MM.1S (cell line): Measurements from ENCODE around the gene VSIG10L2.

Experiments
- DNase-seq: peaks from one replicate; pipeline ENCODE4 v3.0.0-alpha.2; 2015
- H2AFZ ChIP-seq: fragments of 300-600 bp; sonication (generic); 2 replicates; pipeline ENCODE4 v1.6.0; 2016; ENCODE audit warnings: antibody characterized with exemption, low read length
- H3F3A ChIP-seq: fragments of 300-600 bp; sonication (generic); 2 replicates; pipeline ENCODE4 v1.6.1; 2016; ENCODE audit warnings: mild to moderate bottlenecking, antibody characterized with exemption, low read length, moderate library complexity, mixed read lengths; ENCODE audit not compliant: insufficient read depth
- H3K27ac ChIP-seq: fragments of 300-600 bp; sonication (generic); 2 replicates; pipeline ENCODE4 v1.5.1; 2016; ENCODE audit warnings: mild to moderate bottlenecking, low read length
- H3K27me3 ChIP-seq: fragments of 300-600 bp; sonication (generic); replicated peaks from 2 replicates; pipeline ENCODE4 v1.6.0; 2016; ENCODE audit warnings: low read length; ENCODE audit not compliant: insufficient read depth
- H3K36me3 ChIP-seq: fragments of 300-600 bp; sonication (generic); replicated peaks from 2 replicates; pipeline ENCODE4 v1.6.1; 2016; ENCODE audit warnings: mild to moderate bottlenecking, low read length, mixed read lengths; ENCODE audit not compliant: insufficient read depth
- H3K4me1 ChIP-seq: fragments of 300-600 bp; sonication (generic); 2 replicates; pipeline ENCODE4 v1.6.1; 2016; ENCODE audit warnings: low read length, mixed read lengths
- H3K4me2 ChIP-seq: fragments of 300-600 bp; sonication (generic); 2 replicates; pipeline ENCODE4 v1.6.0; 2016; ENCODE audit warnings: low read depth, low read length
- H3K4me3 ChIP-seq: fragments of 300-600 bp; sonication (generic); 2 replicates; pipeline ENCODE4 v1.5.1; 2016; ENCODE audit warnings: low read length, mixed read lengths
- H3K79me2 ChIP-seq: fragments of 300-600 bp; sonication (generic); 2 replicates; pipeline ENCODE4 v1.6.1; 2016; ENCODE audit warnings: mixed run types, low read length, mixed read lengths
- H3K9ac ChIP-seq: fragments of 300-600 bp; sonication (generic); 2 replicates; pipeline ENCODE4 v1.6.1; 2016; ENCODE audit warnings: low read length, mixed read lengths
- H3K9me2 ChIP-seq: fragments of 300-600 bp; sonication (generic); replicated peaks from 2 replicates; pipeline ENCODE4 v1.6.1; 2016; ENCODE audit warnings: mild to moderate bottlenecking, low read length, mixed read lengths; ENCODE audit not compliant: insufficient read depth
- H3K9me3 ChIP-seq: fragments of 300-600 bp; sonication (generic); replicated peaks from 2 replicates; pipeline ENCODE4 v1.6.1; 2016; ENCODE audit warnings: mild to moderate bottlenecking, low read length, mixed read lengths; ENCODE audit not compliant: insufficient read depth
- H4K20me1 ChIP-seq: fragments of 300-600 bp; sonication (generic); 2 replicates; pipeline ENCODE4 v1.6.1; 2016; ENCODE audit warnings: mild to moderate bottlenecking, low read length, moderate library complexity, mixed read lengths; ENCODE audit not compliant: insufficient read depth
- EZH2 ChIP-seq: fragments of 300-600 bp; sonication (generic); optimal IDR thresholded peaks from 2 replicates; pipeline ENCODE3; 2017; ENCODE audit warnings: low read depth, mild to moderate bottlenecking, antibody characterized with exemption, low read length, mixed read lengths
- EZH2phosphoT487 ChIP-seq: fragments of 300-600 bp; sonication (generic); IDR thresholded peaks from 2 replicates; pipeline ENCODE4 v1.6.1; 2018; ENCODE audit warnings: antibody characterized with exemption, low read length
- TF ChIP-seq, protein P1 (sequence below): fragments of 300-600 bp; sonication (generic); IDR thresholded peaks from 2 replicates; pipeline ENCODE4 v1.5.1; 2016; ENCODE audit warnings: antibody characterized with exemption, low read length, mixed read lengths

Gene VSIG10L2

DNA sequence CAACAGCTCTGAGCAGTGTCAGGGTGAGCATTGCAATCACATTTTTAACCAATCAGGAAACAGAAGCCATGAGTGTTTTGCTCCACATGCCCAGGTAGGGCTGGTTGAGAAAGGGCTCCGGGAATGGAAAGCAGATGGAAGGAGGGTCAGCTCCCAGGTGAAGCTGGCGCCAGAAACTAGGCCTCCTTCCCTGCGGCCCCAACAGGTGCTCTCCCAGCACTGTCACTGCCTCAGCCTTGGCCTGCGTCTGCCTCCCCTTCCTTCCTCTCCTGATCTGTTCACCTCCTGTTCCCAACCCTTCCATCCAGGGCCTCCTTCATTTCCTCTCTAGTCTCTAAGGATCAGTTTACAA lies 4.6 kb upstream of the VSIG10L2 start:
- H3K9ac ChIP-seq, result no peak overlapping the region
- H3K9me2 ChIP-seq, result no peaks in the 10 kb centered on the region
- TF ChIP-seq EZH2phosphoT487 (no peak), EZH2 (no peak)
- TF ChIP-seq, protein P1, sequence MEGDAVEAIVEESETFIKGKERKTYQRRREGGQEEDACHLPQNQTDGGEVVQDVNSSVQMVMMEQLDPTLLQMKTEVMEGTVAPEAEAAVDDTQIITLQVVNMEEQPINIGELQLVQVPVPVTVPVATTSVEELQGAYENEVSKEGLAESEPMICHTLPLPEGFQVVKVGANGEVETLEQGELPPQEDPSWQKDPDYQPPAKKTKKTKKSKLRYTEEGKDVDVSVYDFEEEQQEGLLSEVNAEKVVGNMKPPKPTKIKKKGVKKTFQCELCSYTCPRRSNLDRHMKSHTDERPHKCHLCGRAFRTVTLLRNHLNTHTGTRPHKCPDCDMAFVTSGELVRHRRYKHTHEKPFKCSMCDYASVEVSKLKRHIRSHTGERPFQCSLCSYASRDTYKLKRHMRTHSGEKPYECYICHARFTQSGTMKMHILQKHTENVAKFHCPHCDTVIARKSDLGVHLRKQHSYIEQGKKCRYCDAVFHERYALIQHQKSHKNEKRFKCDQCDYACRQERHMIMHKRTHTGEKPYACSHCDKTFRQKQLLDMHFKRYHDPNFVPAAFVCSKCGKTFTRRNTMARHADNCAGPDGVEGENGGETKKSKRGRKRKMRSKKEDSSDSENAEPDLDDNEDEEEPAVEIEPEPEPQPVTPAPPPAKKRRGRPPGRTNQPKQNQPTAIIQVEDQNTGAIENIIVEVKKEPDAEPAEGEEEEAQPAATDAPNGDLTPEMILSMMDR, result no peak
- no peak overlapping the region for H3K4me3 ChIP-seq
- no peaks in the 10 kb centered on the region for H3F3A ChIP-seq
- H3K9me3 ChIP-seq, result no peaks in the 10 kb centered on the region
- no peaks in the 10 kb centered on the region for H3K79me2 ChIP-seq
- DNase-seq, result no peak
- H3K4me1 ChIP-seq, result peaks cover 5% of the 10 kb centered on the region
- H3K4me2 ChIP-seq, result no peak overlapping the region
- H4K20me1 ChIP-seq, result no peaks in the 10 kb centered on the region
- H3K36me3 ChIP-seq, result no peaks in the 10 kb centered on the region
- no peaks in the 10 kb centered on the region for H3K27me3 ChIP-seq
- no peak overlapping the region for H3K27ac ChIP-seq
- H2AFZ ChIP-seq, result peak overlapping the region; percentile 60; the same call in 1 of the 2 replicates

DNA sequence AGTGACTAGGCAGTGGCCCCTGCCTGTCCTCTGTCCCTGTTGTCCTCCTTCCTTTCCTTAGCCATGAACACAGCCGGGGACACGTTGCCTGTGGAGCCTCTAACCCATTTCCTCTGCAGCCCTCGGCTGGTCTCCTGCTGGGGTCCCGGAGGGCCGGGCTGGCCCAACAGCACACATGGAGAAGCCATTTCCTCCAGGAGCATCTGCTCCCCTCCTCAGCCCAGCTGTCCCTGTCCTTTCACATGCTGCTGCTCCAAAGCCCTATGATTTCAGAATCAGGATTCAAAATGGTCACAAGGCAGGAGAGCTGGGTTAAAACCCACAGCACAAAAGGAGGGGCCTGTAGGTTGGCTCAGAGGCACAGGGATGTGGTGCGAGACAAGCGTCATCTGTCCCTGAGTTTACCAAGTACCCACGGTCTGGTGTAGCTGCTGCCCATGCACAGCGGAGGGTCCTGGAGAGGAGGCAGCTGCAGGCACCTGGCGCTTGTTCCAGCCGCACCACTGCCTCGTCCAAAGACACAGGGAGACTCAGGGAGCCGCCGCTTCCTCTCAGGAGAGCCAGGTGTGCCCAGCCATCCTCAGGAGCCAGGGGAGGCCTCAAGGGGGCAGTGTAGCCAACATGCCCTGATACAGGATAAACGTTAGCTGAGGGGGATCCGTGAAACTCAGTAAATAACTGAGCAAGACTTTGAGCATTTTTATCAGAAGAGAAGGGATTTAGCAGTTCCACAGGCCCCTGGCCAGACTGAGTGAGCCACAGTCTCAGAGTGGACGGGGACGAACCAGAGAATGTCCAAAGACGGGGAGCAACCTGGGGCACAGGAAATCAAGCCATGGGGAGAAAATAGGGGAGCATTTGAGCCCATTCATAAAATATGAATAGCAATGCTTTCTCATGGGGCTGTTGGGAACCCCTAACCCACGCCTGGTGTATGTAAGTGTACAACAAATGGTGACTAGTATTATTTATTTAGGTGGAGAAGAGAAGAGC lies 3.9 kb upstream of the VSIG10L2 start:
- H3K27me3 ChIP-seq, result no peaks in the 10 kb centered on the region
- peak overlapping the region; percentile 12; the same call in 1 of the 2 replicates for H3K9ac ChIP-seq
- DNase-seq, result peak; percentile 59
- no peak overlapping the region for H3K4me3 ChIP-seq
- TF ChIP-seq EZH2 (no peak), EZH2phosphoT487 (no peak)
- TF ChIP-seq, protein P1, result peak; percentile 90
- no peak overlapping the region for H3K27ac ChIP-seq
- H3F3A ChIP-seq, result no peaks in the 10 kb centered on the region
- H3K9me3 ChIP-seq, result no peaks in the 10 kb centered on the region
- H3K4me1 ChIP-seq, result peaks cover 5% of the 10 kb centered on the region
- no peaks in the 10 kb centered on the region for H4K20me1 ChIP-seq
- H3K79me2 ChIP-seq, result no peaks in the 10 kb centered on the region
- no peaks in the 10 kb centered on the region for H3K9me2 ChIP-seq
- peak overlapping the region; percentile 60 for H2AFZ ChIP-seq
- no peaks in the 10 kb centered on the region for H3K36me3 ChIP-seq
- peak overlapping the region; percentile 19 for H3K4me2 ChIP-seq

DNA sequence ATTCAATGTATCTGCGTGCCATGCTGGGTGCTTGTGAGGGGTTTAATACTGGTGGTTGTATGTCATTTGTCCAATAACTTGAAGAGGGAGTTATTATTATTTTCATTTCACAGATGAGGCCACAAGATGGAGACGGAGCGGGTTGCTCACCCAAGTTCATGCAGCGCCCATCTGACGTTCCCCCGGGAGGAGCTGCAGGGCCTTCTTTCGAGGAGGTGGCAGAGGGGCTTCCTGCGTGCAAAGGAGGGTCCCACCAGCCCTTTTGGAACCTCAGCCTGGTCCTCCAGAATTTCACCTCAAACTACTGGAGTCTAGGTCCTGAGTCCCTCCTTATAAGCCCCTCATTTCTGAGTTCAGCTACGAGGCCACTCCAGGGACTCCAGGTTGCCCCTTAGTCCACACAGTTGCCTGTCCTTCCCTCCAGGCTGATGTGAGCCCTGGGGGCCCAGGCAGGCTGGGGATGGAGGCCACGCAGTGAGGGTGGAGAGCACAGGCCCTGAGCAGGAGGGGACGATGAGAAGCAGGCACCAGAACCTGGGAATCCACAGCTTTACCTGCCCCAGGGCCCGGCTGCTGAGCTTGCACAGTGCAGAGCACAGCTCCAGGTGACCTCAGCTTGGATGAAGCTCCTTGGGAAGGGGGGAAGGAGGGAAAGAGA lies 2.9 kb upstream of the VSIG10L2 start:
- H3K9me2 ChIP-seq, result no peaks in the 10 kb centered on the region
- no peaks in the 10 kb centered on the region for H3K36me3 ChIP-seq
- H4K20me1 ChIP-seq, result no peaks in the 10 kb centered on the region
- peaks cover 5% of the 10 kb centered on the region for H3K4me1 ChIP-seq
- H3K9me3 ChIP-seq, result no peaks in the 10 kb centered on the region
- H3K4me3 ChIP-seq, result no peak overlapping the region
- DNase-seq, result no peak
- no peaks in the 10 kb centered on the region for H3K27me3 ChIP-seq
- no peaks in the 10 kb centered on the region for H3F3A ChIP-seq
- TF ChIP-seq EZH2, result no peak
- no peak for TF ChIP-seq EZH2phosphoT487
- TF ChIP-seq, protein P1, result no peak
- no peaks in the 10 kb centered on the region for H3K79me2 ChIP-seq
- no peak overlapping the region for H2AFZ ChIP-seq
- no peak overlapping the region for H3K4me2 ChIP-seq
- H3K9ac ChIP-seq, result no peak overlapping the region
- no peak overlapping the region for H3K27ac ChIP-seq
